Neural crest cell (in vitro differentiated cells): ENCODE results near the gene AMD1. TPM values are rescaled to one million over a fixed set of nuclear protein-coding genes. Genes with fewer than 3 reads are reported as not detected.

ENCODE experiments used
- DNase-seq: peaks from one replicate; pipeline ENCODE4 v3.0.0; 2021; ENCODE audit warnings: low read depth, mixed read lengths, low spot score
- H3K27ac Mint-ChIP-seq: one replicate; pipeline ENCODE4 v1.8.0; 2021; ENCODE audit warnings: mild to moderate bottlenecking, mixed read lengths; ENCODE audit not compliant: unreplicated experiment
- H3K27me3 Mint-ChIP-seq: 2 replicates; pipeline ENCODE4 v1.8.0; 2021; ENCODE audit warnings: low read depth, mild to moderate bottlenecking, mixed read lengths
- H3K36me3 Mint-ChIP-seq: 2 replicates; pipeline ENCODE4 v1.8.0; 2021; ENCODE audit warnings: low read depth, mild to moderate bottlenecking, mixed read lengths
- H3K4me1 Mint-ChIP-seq: 2 replicates; pipeline ENCODE4 v1.8.0; 2021; ENCODE audit warnings: mixed read lengths
- H3K4me3 Mint-ChIP-seq: one replicate; pipeline ENCODE4 v1.8.0; 2021; ENCODE audit warnings: mild to moderate bottlenecking, mixed read lengths
- H3K9me3 Mint-ChIP-seq: 2 replicates; pipeline ENCODE4 v1.8.0; 2021; ENCODE audit warnings: mixed read lengths
- CTCF ChIP-seq: fragments of 200-600 bp; sonication (generic); conservative IDR thresholded peaks from 2 replicates; pipeline ENCODE4 v1.5.0; 2021; ENCODE audit warnings: antibody characterized with exemption, mild to moderate bottlenecking
- total RNA-seq: library from RNA; stranded (reverse); gene quantifications from 2 replicates; pipeline ENCODE4 v1.2.1, GENCODE V29; 2021

Gene AMD1
- total RNA-seq, 1 donor from 2014 or later = 92.8 TPM

- no peak overlapping the region for H3K27ac Mint-ChIP-seq
- no peaks in the 10 kb centered on the region for H3K27me3 Mint-ChIP-seq
- H3K9me3 Mint-ChIP-seq = no peaks in the 10 kb centered on the region
- H3K36me3 Mint-ChIP-seq = peaks cover 14% of the 10 kb centered on the region
- no peak overlapping the region for H3K4me3 Mint-ChIP-seq
- no peak for DNase-seq
- TF ChIP-seq CTCF = no peak
- H3K4me1 Mint-ChIP-seq = peaks cover 23% of the 10 kb centered on the region
Measured at GRCh38 chr6:110885526-110885925, 10.9 kb downstream of the AMD1 start.

- H3K4me3 Mint-ChIP-seq = no peak overlapping the region
- no peaks in the 10 kb centered on the region for H3K27me3 Mint-ChIP-seq
- H3K36me3 Mint-ChIP-seq = peaks cover 14% of the 10 kb centered on the region
- no peak for DNase-seq
- H3K4me1 Mint-ChIP-seq = peaks cover 17% of the 10 kb centered on the region
- no peaks in the 10 kb centered on the region for H3K9me3 Mint-ChIP-seq
- TF ChIP-seq CTCF = no peak
- no peak overlapping the region for H3K27ac Mint-ChIP-seq
Measured at GRCh38 chr6:110886555-110887167, 12.1 kb downstream of the AMD1 start.

DNA sequence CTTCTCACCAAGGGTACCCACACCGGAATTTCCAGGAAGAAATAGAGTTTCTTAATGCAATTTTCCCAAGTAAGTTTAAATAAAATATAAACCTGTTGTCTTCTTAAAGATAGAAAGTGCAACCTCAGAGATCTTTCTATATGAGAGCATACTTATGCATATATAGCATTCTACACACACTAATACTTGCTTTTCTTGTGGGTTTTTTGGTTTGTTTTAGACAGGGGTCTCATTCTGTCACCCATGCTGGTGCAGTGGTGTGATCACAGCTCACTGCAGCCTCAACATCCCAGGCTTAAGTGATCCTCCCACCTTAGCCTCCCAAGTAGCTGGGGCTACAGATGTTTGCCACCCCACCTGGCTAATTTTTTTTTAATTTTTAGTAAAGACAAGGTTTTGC lies 15.7 kb downstream of the AMD1 start:
- DNase-seq = no peak
- no peak for TF ChIP-seq CTCF
- no peak overlapping the region for H3K27ac Mint-ChIP-seq
- no peak overlapping the region for H3K4me3 Mint-ChIP-seq
- H3K9me3 Mint-ChIP-seq = no peaks in the 10 kb centered on the region
- H3K27me3 Mint-ChIP-seq = no peaks in the 10 kb centered on the region
- peaks cover 19% of the 10 kb centered on the region for H3K36me3 Mint-ChIP-seq
- H3K4me1 Mint-ChIP-seq = no peaks in the 10 kb centered on the region

DNA sequence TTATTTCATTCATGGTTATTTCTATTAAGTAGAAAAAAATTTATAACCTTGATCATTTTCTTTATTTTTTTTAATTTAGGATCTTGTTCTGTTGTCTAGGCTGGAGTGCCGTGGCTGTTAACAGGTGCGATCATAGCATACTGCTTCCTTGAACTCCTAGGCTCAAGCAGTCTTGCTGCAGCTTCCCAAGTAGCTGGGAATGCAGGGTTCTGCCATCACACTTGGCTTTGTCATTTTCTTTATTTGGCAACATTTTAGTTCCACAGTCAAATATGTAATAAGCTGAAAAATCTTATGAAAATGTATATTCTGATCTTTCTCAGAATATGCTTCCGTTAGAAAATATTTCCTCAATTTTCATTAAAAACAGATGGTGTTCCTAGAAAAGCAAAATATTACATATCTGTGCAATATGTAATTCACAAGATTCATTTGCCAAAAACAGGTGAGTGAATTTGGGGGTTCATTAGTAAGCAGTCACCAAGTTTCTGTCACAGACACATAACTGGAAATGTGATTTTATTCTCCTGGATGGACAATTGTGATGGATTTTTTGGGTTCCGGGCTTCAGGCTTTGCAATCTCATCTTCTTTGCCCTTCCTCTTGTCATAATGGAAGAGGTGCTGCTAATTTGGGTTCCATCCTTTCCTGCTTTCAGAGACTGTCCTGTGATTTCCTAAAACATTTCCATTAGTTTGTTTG lies 21.5 kb downstream of the AMD1 start:
- H3K4me1 Mint-ChIP-seq = no peaks in the 10 kb centered on the region
- TF ChIP-seq CTCF = no peak
- H3K9me3 Mint-ChIP-seq = no peaks in the 10 kb centered on the region
- H3K4me3 Mint-ChIP-seq = no peak overlapping the region
- H3K27ac Mint-ChIP-seq = peak overlapping the region; percentile 27
- peaks cover 34% of the 10 kb centered on the region for H3K36me3 Mint-ChIP-seq
- no peak for DNase-seq
- no peaks in the 10 kb centered on the region for H3K27me3 Mint-ChIP-seq

DNA sequence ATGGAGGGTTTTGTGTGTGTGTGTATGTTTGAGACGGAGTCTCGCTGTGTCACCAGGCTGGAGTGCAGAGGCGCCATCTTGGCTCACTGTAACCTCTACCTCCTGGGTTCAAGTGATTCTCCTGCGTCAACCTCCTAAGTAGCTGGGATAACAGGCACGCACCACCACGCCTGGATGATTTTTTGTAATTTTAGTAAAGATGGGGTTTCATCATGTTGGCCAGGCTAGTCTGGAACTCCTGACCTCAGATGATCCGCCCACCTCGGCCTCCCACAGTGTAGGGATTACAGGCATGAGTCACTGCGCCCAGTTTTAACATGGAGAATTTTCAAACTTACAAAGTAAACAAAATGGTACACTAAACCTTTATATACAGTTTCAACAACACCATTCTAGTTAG lies 22.8 kb downstream of the AMD1 start:
- no peak for DNase-seq
- Mint-ChIP-seq H3K27ac (no peak overlapping the region), H3K27me3 (no peaks in the 10 kb centered on the region), H3K4me1 (no peaks in the 10 kb centered on the region), H3K9me3 (no peaks in the 10 kb centered on the region), H3K36me3 (peaks cover 38% of the 10 kb centered on the region), H3K4me3 (no peak overlapping the region)
- no peak for TF ChIP-seq CTCF
